GM21515 (cell line): ENCODE results near the gene REPS1.
"Not testable (repeated sequence)": the region's sequence is repeated elsewhere in the genome, so short reads cannot be mapped to it uniquely, and the experiment has no call there.

ENCODE experiments used
- ATAC-seq: cut with Tn5 transposase; IDR thresholded peaks from one replicate; pipeline ENCODE4 v1.9.1; 2021; ENCODE audit not compliant: unreplicated experiment

REPS1 gene

DNA sequence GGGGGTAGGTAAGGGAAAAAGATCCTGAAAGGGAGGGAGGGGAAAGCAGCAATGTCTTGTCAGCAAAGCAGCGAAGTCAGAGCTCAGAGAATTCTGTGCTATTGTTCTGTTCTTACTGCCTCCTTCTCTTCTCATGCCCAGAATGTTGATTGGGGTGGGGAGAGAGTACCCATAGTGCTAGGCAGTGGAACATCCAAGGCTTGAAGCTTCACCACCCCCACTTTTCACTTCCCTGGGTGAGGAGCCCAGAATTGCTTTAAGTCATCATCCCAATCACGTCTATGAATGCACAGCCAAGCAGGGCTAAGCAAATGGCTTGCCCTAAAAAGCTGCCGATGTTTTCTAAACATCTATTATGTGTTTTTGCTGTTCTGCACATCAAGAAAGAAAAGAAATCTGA lies 16.5 kb downstream of the REPS1 start:
- no peak for ATAC-seq

DNA sequence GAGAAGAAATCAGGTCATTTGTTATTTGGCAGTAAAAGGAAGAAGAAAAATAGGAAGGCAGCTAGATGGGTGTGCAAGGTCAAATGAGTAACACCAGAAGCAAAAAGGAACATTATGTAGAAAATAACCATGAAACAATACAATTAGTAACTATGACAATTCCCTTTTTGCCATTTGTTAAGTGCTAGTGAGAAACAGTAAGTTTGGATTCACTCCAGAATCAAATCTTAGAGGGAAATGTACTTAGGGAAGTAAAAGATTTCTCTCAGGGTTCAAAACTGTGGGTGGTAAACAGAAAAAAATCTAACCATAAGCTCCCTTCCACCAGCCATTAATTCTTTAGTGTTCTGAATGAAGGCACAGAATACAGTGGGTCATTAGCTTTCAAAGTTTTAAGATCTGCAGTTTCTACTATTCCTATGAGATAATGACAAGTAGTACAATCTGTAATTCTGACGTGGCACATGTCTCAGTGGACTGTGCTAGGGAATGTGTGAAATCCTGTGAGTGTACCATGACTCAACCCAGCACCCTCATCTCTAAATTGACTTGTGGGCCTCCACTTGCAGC lies 17.1 kb downstream of the REPS1 start:
- ATAC-seq = no peak

- no peak for ATAC-seq
Observed at GRCh38 chr6:138970159-138970558, 17.9 kb downstream of the REPS1 start.

DNA sequence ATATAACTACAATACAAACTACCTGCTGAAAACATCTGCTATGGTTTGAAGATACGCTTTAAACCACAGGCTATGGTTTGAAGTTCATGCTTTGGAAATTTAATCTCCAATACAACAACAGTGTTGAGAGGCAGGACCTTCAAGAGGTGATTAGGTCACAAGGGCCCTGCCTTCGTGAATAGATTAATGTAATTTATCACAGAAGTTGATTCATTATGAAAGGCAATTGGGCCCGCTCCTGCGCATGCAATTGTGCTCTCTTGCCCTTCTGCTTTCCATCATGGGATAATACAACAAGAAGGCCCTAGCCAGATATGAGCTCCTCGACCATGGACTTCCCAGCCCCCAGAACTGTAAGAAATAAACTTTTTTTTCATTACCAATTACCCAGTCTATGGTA lies 21.2 kb downstream of the REPS1 start:
- no peak for ATAC-seq

- no peak for ATAC-seq
Observed at GRCh38 chr6:138965971-138966370, 22.1 kb downstream of the REPS1 start.

GRCh38 chr6:138965291-138965874 lies 22.7 kb downstream of the REPS1 start:
- no peak for ATAC-seq

DNA sequence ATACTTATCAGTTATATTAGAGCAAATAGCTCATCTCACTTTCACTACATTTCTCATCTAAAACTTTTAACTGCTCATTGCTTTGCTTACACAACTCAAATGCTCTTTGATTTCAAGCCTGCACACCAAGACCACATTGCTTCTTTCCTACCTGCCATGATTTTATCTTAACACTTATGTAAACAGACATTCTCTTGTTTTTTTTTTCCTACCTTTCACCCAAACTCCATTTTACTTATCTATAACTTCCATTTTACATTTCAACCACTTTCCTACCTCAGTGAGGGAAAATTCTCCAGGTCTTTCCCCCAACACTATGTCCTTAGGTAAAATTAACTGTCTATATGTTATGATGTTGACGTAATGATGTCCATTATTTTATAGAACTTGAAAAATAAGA lies 24.0 kb downstream of the REPS1 start:
- no peak for ATAC-seq

- no peak for ATAC-seq
Observed at GRCh38 chr6:138963531-138963930, 24.5 kb downstream of the REPS1 start.

GRCh38 chr6:138963119-138963518 lies 24.9 kb downstream of the REPS1 start:
- no peak for ATAC-seq

DNA sequence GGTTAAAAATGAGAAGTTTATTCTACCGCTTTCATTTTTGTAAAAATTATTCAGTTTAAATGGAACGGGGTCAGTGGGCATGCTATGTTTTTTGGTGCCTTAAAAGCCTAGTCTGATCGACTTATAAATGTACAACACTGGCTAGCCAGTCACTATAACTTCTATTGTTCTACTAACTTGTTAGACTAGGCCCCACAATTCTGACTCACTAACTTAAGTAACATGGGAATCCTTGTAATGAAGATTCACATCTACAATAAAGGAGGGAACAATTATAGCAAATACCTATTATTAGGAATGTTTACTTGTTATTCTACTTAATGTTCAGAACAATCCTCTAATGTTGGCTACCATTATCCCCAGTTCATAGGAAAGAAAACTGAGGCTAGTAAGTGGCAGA lies 28.5 kb downstream of the REPS1 start:
- ATAC-seq = no peak

GRCh38 chr6:138958595-138958994 lies 29.5 kb downstream of the REPS1 start:
- no peak for ATAC-seq

DNA sequence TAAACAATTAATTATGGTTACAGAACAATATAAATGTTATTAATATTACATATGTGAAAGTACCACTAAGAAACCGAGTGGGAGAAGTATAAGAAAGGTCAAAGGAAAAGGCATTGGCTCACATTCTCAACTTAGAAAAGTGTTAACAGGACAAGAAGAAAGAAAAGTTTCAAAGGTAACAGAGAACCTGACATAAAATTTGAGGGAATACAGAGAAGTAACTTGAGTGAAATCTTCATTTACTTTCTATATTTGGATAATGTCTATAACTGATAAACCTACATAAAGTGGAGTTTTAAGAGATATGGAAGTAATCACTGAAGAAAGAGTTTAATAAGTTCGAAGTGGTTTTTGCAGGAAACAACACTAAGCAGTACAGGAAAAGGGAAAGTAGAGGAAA lies 30.1 kb downstream of the REPS1 start:
- ATAC-seq = no peak

DNA sequence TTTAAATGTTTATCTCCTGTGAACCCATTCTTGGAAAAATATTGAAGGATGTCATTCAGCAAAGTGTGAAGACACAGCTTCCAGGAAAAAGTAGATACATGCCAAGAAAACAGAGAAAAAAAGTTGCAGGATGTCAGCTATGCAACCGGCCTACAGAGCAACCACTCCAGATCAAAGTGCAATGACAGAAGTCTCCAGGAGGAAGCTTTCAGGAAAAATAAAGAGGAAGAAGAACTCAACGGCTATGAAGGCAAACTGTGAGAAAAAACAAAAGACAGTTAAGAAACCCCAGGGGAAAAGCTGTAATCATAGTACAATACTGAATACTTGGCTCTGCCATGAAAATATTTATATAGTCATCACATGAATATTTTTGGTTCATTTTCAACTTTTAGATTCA lies 30.6 kb downstream of the REPS1 start:
- no peak for ATAC-seq

DNA sequence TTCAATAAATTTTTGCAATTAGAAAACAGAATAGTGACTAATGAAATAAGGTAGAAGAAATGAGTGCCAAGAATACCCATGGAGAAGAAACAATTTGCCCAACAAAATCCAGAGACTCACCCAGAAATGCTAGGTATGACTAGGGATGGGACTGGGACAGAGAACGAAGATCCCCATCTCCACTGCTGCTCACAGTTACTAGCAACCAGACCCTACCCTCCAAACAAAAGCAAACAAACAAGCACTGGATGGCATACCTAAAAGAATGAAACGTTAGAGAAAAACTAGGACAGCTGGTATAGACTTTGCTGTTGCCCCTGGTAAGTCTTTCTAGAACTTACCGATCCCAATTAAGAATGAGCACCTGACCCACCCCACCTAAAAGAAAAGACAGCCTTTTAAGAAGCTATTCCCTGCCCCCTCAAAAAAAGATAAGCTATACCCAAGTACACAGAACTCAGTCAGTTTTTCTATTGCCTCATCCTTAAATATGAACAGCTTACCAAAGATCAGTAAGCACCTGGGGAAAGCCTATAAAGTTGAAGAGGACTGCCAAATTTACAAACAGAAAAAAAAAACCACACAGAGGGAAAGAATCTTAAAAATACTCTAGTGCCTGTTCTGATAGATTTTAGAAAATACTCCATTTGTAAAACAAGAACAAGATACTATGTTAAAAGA lies 31.7 kb downstream of the REPS1 start:
- ATAC-seq = no peak

DNA sequence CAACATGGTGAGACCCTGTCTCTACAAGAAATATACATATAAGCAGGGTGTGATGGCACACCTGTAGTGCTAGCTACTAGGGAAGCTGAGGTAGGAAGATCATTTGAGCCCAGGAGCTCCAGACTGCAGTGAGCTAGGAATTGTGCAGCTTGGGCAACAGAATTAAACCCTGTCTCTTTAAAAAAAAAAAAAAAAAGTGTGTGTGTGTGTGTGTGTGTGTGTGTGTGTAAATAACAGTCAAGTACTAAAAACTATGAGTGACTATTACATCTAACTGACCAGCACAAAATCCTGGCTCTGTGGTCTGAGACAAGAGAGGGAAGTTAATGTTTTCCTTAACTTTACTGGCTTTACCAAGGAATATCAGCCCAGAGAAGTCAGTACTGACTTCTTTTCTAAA lies 32.8 kb downstream of the REPS1 start:
- no peak for ATAC-seq

DNA sequence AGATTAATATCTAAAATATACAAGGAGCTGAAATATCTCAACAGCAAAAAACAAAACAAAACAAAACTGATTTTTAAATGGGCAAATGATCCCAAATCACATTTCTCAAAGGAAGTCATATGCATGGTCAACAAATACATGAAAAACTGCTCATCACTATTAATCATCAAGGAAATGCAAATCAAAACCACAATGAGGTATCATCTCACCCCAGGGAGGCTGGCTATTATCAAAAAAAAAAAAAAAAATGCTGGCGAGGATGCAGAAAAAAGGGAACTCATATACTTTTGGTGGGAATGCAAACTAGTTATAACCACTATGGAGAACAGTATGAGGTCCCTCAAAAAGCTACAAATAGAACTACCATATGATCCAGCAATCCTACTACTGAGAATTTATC lies 34.6 kb downstream of the REPS1 start:
- ATAC-seq = no peak

DNA sequence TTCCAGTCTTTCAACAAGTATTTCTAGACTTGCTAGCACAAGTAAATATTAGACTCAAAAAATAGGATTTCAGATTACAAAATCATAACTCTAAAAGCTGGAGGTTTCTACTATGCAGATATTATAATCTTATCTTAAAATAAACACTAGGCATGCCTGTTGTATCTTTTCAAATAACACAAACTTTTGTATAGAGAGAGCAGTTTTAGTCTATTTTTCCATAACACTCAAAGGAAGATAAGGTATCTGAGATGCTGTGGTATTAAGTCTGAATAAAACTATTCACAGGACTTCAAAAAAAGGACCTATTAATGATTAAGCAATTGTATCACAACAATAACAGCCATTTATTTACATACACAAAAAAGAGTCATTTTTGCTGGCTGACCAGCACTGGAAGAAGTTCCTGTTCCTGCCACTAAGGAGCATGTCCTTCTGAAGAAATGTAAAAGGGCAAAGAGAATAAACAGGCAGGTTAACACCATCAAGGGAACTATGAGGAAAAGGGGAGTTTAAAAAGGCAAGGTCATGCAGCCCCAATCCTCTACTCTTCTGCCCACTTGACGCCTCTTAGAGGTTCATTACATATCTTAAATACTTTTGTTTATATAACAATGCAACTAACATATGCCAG lies 39.4 kb downstream of the REPS1 start:
- no peak for ATAC-seq

GRCh38 chr6:138948004-138948403 lies 40.0 kb downstream of the REPS1 start:
- no peak for ATAC-seq

DNA sequence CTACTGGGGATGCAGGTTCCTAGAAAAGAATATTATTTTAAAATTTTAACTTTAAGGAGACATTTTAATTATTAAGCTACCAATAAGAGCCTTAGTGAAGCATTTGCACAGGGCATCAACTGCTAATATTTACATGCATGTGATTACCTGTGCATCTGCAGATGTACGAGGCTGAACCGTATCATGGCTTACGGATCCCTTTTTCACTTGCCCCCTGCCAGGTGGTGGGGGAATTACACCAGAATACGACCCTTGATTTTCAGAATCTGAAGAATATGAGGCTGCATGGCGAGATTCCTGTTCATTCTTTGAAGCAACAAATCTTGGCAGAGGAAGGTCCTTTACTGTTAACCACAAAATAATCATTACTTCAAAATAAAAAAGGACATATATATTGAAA lies 42.7 kb downstream of the REPS1 start:
- ATAC-seq = no peak

DNA sequence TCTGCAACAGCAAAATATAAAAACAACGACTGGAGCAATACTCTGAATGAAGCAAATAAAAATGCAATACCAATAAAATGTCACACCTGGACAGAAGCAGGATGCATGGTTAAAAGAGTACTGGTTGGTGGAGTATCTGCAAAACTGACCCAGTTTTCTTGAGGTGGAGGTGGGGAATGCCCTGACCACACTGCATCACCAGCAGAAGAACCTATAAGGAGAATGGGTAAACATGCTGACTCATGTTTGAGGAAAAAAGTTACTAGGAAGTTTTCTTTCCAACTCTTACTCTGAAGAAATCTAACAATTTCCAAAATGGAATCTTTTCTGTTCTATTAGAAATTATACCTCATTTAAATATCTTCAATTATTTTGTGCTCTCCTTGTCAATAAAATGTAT lies 43.6 kb downstream of the REPS1 start:
- ATAC-seq = no peak

GRCh38 chr6:138943089-138943625 lies 44.9 kb downstream of the REPS1 start:
- ATAC-seq = no peak

DNA sequence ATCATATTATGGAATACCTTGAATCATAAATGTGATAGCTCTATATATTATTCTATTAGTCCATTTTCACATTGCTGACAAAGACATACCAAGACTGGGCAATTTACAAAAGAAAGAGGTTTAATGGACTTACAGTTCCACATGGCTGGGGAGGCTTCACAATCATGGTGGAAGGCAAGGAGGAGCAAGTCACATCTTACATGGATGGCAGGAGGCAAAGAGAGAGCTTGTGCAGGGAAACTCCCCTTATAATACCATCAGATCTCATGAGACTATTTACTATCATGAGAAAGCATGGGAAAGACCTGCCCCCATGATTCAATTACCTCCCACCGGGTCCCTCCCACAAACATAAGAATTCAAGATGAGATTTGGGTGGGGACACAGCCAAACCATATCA lies 51.2 kb downstream of the REPS1 start:
- ATAC-seq = not testable (repeated sequence)
